Stimulated activated memory B cell treated with anti-CD40 and anti-IgM and Interleukin-4, amounts not matched to agents 10 μg/mL and 1 μg/mL and 100 μg/mL, for 72 hours (primary cell): ENCODE data around the gene SORL1.

Source experiments
- ATAC-seq: fragments of 150-1000 bp; cut with Tn5 transposase; 2 replicates; pipeline ENCODE4 v1.10.0; 2021
- H3K27ac Mint-ChIP-seq: one replicate; pipeline ENCODE4 v1.8.0; 2022; ENCODE audit warnings: mild to moderate bottlenecking, mixed read lengths
- H3K27me3 Mint-ChIP-seq: one replicate; pipeline ENCODE4 v1.8.0; 2022; ENCODE audit warnings: mixed read lengths
- H3K36me3 Mint-ChIP-seq: one replicate; pipeline ENCODE4 v1.8.0; 2022; ENCODE audit warnings: mixed read lengths
- H3K4me1 Mint-ChIP-seq: one replicate; pipeline ENCODE4 v1.8.0; 2022; ENCODE audit warnings: mixed read lengths
- H3K4me3 Mint-ChIP-seq: one replicate; pipeline ENCODE4 v1.8.0; 2022; ENCODE audit warnings: mild to moderate bottlenecking, moderate library complexity, mixed read lengths
- H3K9me3 Mint-ChIP-seq: one replicate; pipeline ENCODE4 v1.8.0; 2022; ENCODE audit warnings: mixed read lengths

Gene SORL1

DNA sequence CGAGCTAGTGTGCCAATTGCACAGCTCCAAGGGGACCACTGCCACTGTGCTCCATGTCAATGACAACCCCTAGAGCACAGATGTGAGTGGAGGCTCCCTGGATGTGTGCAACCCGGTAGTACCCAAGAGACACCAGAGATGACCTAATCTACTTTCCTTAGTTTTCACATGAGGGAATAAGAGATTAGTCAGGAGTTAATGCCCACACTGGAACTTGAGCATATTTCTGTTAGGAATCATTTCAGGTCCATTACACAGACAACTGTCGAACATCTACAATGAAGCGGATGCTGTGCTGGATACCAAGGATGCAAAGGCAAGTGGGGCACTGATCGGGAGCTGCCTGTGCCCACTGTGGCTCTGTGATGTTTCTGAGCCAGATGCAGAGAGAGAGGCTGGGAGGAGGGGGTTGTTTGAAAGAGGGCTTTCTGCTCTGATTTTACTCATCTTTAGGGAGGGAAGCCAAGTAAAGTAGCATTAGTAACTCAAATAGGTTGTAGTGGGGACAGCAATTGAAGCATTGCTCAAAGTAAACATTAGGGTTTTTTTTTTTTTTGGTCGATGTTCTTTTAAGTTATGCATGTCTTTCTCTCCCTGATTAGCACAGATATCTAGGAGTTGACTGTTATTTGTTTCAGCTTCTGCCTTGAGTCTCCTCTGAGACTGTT, 83.1 kb downstream of the SORL1 start:
- Mint-ChIP-seq H3K4me3 (no peak overlapping the region), H3K4me1 (peaks cover 15% of the 10 kb centered on the region), H3K36me3 (peaks cover 15% of the 10 kb centered on the region), H3K27ac (no peak overlapping the region), H3K27me3 (peaks cover 12% of the 10 kb centered on the region), H3K9me3 (peaks cover 5% of the 10 kb centered on the region)
- ATAC-seq: no peak

- Mint-ChIP-seq H3K36me3 (peaks cover 6% of the 10 kb centered on the region), H3K4me1 (peaks cover 15% of the 10 kb centered on the region)
Measured at GRCh38 chr11:121536126-121536525, 84.0 kb downstream of the SORL1 start.

GRCh38 chr11:121538054-121538453, 85.9 kb downstream of the SORL1 start:
- Mint-ChIP-seq H3K4me1 (peaks cover 15% of the 10 kb centered on the region), H3K27ac (no peak overlapping the region), H3K4me3 (no peak overlapping the region), H3K27me3 (peaks cover 22% of the 10 kb centered on the region), H3K9me3 (no peaks in the 10 kb centered on the region), H3K36me3 (no peaks in the 10 kb centered on the region)
- no peak for ATAC-seq

More at GRCh38 chr11:121536126-121536525, 84.0 kb downstream of the SORL1 start:
- H3K4me3 Mint-ChIP-seq: no peak overlapping the region
- H3K9me3 Mint-ChIP-seq: no peaks in the 10 kb centered on the region
- H3K27ac Mint-ChIP-seq: no peak overlapping the region
- ATAC-seq: no peak
- peaks cover 12% of the 10 kb centered on the region for H3K27me3 Mint-ChIP-seq

DNA sequence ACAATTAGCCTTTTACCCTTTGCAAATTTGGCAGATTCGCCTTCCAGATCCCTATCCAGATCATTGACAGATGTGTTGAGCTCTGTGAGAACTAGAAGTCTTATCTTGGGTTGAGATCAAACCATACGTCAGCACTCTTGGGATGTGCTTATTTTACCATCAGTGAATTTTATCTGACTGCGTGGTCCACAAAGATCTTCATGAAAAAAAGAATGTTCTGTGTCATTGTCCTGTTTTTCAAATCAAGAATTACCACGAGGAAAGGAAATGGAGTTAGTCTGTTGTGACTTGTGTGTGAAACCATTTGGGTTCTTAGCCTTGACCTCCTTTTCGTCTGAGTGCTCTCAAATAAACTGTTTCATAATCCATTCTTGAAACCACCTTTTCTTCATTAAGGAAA, 86.9 kb downstream of the SORL1 start:
- no peak overlapping the region for H3K4me3 Mint-ChIP-seq
- H3K36me3 Mint-ChIP-seq: no peaks in the 10 kb centered on the region
- no peaks in the 10 kb centered on the region for H3K9me3 Mint-ChIP-seq
- H3K4me1 Mint-ChIP-seq: peaks cover 22% of the 10 kb centered on the region
- no peak for ATAC-seq
- peaks cover 22% of the 10 kb centered on the region for H3K27me3 Mint-ChIP-seq
- H3K27ac Mint-ChIP-seq: no peak overlapping the region

DNA sequence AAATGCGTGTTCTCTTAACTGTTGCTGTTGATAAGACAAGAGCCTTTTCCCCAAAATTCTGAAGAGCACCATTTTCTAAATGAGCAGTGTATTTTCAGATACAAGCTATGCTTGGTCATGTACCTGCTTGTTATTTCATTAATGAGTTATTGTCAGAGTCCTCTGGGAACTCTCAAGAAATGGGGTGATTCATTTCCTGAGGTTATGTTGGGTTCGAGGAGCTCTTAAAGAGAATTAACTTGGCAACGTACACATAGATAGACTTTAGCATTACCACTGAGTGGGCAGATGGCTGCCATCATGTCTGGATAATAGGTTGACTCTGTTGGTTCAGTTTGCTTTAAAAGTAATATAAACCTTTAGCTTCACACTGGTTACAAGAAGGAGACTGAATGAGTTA, 88.5 kb downstream of the SORL1 start:
- ATAC-seq: no peak
- Mint-ChIP-seq H3K9me3 (no peaks in the 10 kb centered on the region), H3K4me3 (no peak overlapping the region), H3K27ac (no peak overlapping the region), H3K27me3 (peaks cover 22% of the 10 kb centered on the region), H3K36me3 (no peaks in the 10 kb centered on the region), H3K4me1 (peaks cover 34% of the 10 kb centered on the region)

DNA sequence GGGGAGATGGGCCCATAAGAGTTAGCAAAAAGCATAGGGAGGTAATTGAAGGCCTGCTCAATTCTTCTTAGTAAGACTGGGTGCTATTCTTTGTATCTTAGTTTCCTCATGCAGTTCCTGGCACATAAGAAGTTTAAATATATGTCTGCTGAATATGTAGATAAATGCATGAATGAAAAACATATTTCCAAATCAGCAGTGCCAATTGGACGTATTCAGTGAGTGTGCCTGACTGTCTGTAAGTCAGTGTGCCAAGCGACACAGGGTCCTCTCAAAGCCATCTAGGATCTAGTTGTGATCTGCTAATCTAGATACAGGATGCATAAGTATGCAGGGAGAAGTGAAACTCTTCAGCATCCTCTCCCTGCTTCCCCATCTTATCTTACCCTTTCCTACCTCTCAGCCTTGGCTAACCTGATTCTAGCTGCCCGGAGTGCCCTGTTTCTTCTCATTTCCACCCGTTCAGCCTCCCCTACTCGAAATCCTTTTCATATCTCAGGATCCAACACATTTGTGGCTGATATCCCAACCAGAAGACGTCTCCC, 91.8 kb downstream of the SORL1 start:
- Mint-ChIP-seq H3K4me1 (peaks cover 19% of the 10 kb centered on the region), H3K27ac (no peak overlapping the region), H3K9me3 (no peaks in the 10 kb centered on the region), H3K36me3 (peaks cover 10% of the 10 kb centered on the region), H3K4me3 (no peak overlapping the region), H3K27me3 (peaks cover 10% of the 10 kb centered on the region)
- ATAC-seq: no peak

DNA sequence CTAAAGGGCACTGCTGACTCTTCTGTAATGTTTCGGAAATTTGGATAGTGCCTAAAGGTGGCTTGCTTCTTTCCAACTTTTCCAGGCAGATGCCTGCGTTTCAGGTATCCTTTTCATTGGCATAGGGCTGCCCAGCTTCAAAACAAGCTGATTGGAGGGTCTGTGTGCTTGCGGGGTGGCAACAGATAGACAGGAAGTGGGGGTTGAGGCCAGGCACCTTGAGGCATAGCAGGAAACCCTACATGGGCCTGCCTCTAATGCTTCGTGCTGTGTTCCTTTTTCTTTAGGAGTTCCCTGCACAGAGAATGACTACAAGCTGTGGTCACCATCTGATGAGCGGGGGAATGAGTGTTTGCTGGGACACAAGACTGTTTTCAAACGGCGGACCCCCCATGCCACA, 92.8 kb downstream of the SORL1 start:
- H3K4me3 Mint-ChIP-seq: no peak overlapping the region
- peaks cover 10% of the 10 kb centered on the region for H3K36me3 Mint-ChIP-seq
- H3K4me1 Mint-ChIP-seq: peaks cover 19% of the 10 kb centered on the region
- no peak overlapping the region for H3K27ac Mint-ChIP-seq
- no peak for ATAC-seq
- H3K9me3 Mint-ChIP-seq: no peaks in the 10 kb centered on the region
- H3K27me3 Mint-ChIP-seq: peaks cover 10% of the 10 kb centered on the region

- peaks cover 19% of the 10 kb centered on the region for H3K36me3 Mint-ChIP-seq
- no peak overlapping the region for H3K27ac Mint-ChIP-seq
- no peak for ATAC-seq
- peaks cover 11% of the 10 kb centered on the region for H3K27me3 Mint-ChIP-seq
- no peaks in the 10 kb centered on the region for H3K9me3 Mint-ChIP-seq
- no peak overlapping the region for H3K4me3 Mint-ChIP-seq
- peaks cover 33% of the 10 kb centered on the region for H3K4me1 Mint-ChIP-seq
Measured at GRCh38 chr11:121547574-121547973, 95.5 kb downstream of the SORL1 start.

- Mint-ChIP-seq H3K4me3 (no peak overlapping the region), H3K9me3 (no peaks in the 10 kb centered on the region), H3K27ac (no peak overlapping the region), H3K27me3 (peaks cover 21% of the 10 kb centered on the region), H3K36me3 (peaks cover 25% of the 10 kb centered on the region), H3K4me1 (peaks cover 13% of the 10 kb centered on the region)
- ATAC-seq: no peak
Measured at GRCh38 chr11:121550247-121551030, 98.3 kb downstream of the SORL1 start.

DNA sequence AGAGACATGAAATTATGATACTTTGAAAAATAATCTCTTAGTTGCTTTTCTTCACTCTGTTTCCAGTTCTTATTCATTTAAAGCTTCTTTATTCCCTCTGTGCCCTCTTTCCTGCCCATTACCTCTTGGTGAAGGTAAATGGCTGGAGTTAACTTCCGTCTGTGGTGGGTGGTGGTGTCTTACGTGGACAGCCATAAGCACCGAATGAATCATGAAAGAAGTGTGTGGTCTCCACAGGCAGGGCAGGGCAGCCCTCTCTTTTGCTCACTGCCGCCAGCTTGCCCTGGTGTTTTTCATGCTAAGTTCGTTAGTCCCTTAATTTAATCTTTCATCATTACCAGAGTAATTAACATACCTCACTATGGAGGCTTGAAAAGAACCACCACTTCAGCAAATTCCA, 99.3 kb downstream of the SORL1 start:
- H3K27ac Mint-ChIP-seq: no peak overlapping the region
- H3K36me3 Mint-ChIP-seq: peaks cover 27% of the 10 kb centered on the region

DNA sequence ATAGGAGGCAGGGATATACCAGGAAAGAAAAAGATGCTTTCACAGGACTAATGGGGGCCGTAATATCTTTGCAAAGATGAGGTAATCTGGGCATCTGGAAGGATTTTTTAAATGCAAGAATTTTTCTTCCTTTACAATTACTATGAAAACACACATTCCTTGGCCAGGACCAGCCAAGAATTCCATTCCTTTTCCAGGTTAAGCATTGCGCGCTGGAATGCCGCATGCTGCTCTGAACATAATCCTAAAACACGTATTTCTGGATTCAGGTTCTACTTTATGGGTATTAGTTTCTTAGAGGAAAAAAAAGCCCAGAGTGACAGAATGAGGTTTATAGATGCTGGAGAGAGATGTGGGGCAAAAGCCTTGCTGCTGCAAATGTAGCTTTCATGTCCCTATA, 100.0 kb downstream of the SORL1 start:
- H3K27me3 Mint-ChIP-seq: peaks cover 21% of the 10 kb centered on the region
- no peaks in the 10 kb centered on the region for H3K9me3 Mint-ChIP-seq
- no peak for ATAC-seq
- peaks cover 14% of the 10 kb centered on the region for H3K4me1 Mint-ChIP-seq
- H3K36me3 Mint-ChIP-seq: peaks cover 27% of the 10 kb centered on the region
- H3K4me3 Mint-ChIP-seq: no peak overlapping the region
- H3K27ac Mint-ChIP-seq: no peak overlapping the region

More for the DNA sequence above, 99.3 kb downstream of the SORL1 start:
- ATAC-seq: no peak
- H3K9me3 Mint-ChIP-seq: no peaks in the 10 kb centered on the region
- no peak overlapping the region for H3K4me3 Mint-ChIP-seq
- H3K27me3 Mint-ChIP-seq: peaks cover 21% of the 10 kb centered on the region
- peaks cover 13% of the 10 kb centered on the region for H3K4me1 Mint-ChIP-seq

DNA sequence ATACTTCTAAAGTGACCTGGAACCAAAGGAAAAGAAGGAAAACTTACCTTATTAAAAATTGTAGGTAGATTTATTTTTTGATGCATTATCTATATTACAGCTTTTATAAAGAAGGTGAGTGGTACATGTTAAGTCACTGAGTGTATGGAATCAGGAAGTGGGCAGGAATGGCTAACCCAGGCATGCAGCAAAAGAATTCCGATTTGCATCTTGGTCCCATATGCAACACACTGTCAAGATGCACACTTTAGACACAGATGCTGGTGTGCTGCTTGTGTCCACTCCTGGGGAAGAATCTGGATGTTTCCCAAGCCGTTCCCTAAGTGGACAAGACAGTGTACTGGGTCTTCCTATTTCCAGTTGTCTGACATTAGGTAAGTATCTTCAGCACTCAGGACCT, 100.5 kb downstream of the SORL1 start:
- Mint-ChIP-seq H3K9me3 (no peaks in the 10 kb centered on the region), H3K27me3 (peaks cover 21% of the 10 kb centered on the region), H3K27ac (no peak overlapping the region), H3K36me3 (peaks cover 22% of the 10 kb centered on the region), H3K4me3 (no peak overlapping the region), H3K4me1 (peaks cover 18% of the 10 kb centered on the region)
- ATAC-seq: no peak

- Mint-ChIP-seq H3K4me3 (no peak overlapping the region), H3K9me3 (no peaks in the 10 kb centered on the region), H3K4me1 (peaks cover 18% of the 10 kb centered on the region), H3K27me3 (peaks cover 21% of the 10 kb centered on the region), H3K27ac (no peak overlapping the region), H3K36me3 (peaks cover 21% of the 10 kb centered on the region)
- no peak for ATAC-seq
Measured at GRCh38 chr11:121553389-121553788, 101.3 kb downstream of the SORL1 start.

DNA sequence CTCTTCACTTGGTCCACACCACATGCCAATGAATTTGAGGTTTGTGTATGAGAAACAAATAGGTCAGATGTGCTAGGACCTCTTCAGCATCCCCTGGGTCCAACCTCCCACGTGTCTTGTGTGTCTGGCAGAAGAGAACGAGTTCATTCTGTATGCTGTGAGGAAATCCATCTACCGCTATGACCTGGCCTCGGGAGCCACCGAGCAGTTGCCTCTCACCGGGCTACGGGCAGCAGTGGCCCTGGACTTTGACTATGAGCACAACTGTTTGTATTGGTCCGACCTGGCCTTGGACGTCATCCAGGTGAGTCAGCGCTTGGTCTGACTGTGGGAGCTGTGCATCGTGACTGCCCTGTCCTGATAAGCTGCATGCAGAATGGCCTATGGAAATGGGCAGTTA, 101.7 kb downstream of the SORL1 start:
- H3K27me3 Mint-ChIP-seq: peaks cover 22% of the 10 kb centered on the region
- no peak for ATAC-seq
- H3K4me1 Mint-ChIP-seq: peaks cover 18% of the 10 kb centered on the region

GRCh38 chr11:121554552-121554951, 102.4 kb downstream of the SORL1 start:
- Mint-ChIP-seq H3K9me3 (no peaks in the 10 kb centered on the region), H3K27me3 (peaks cover 30% of the 10 kb centered on the region), H3K4me3 (no peak overlapping the region), H3K27ac (no peak overlapping the region), H3K36me3 (peaks cover 33% of the 10 kb centered on the region), H3K4me1 (peaks cover 18% of the 10 kb centered on the region)
- ATAC-seq: no peak

More for the DNA sequence above, 101.7 kb downstream of the SORL1 start:
- Mint-ChIP-seq H3K4me3 (no peak overlapping the region), H3K36me3 (peaks cover 26% of the 10 kb centered on the region), H3K27ac (no peak overlapping the region), H3K9me3 (no peaks in the 10 kb centered on the region)

DNA sequence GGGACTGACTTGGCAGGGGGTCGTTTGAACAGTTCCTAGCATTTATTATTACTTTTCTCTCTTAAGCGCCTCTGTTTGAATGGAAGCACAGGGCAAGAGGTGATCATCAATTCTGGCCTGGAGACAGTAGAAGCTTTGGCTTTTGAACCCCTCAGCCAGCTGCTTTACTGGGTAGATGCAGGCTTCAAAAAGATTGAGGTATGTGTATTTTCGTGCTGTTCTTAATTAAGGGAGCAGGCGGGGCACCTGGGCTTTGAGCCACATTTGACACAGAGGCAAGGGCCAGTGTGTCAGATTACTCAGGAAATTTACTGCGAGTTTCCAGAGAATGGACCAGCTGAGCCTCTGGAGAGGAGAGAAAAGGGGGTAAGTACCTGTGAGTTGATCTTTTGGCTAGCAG, 103.0 kb downstream of the SORL1 start:
- ATAC-seq: no peak
- H3K4me3 Mint-ChIP-seq: no peak overlapping the region
- no peaks in the 10 kb centered on the region for H3K9me3 Mint-ChIP-seq
- peaks cover 37% of the 10 kb centered on the region for H3K36me3 Mint-ChIP-seq
- peaks cover 35% of the 10 kb centered on the region for H3K27me3 Mint-ChIP-seq
- H3K4me1 Mint-ChIP-seq: peaks cover 17% of the 10 kb centered on the region
- no peak overlapping the region for H3K27ac Mint-ChIP-seq
